Erythroblast (primary cell): ENCODE data around the gene ALG9.
A peak's percentile ranks its signal among the peaks of the same experiment; 100 is the strongest.

Experiments used
- DNase-seq, 2 experiments: peaks; one replicate each; lab custom pipeline; 2025; lab: John Stamatoyannopoulos, UW
- GATA1 ChIP-seq: IDR thresholded peaks from 2 replicates; pipeline ENCODE4 v1.6.1; 2011; ENCODE audit warnings: low read depth, mild to moderate bottlenecking, control low read depth, low read length, moderate library complexity
- POLR2A ChIP-seq: IDR thresholded peaks from 2 replicates; pipeline ENCODE4 v1.6.1; 2011; ENCODE audit warnings: mild to moderate bottlenecking, low read length

Gene ALG9

GRCh38 chr11:111836162-111836561, 35.2 kb downstream of the ALG9 start:
- TF ChIP-seq GATA1 (no peak), POLR2A (no peak)
- DNase-seq: no peak

GRCh38 chr11:111835665-111836064, 35.7 kb downstream of the ALG9 start:
- no peak for DNase-seq
- TF ChIP-seq POLR2A (no peak), GATA1 (no peak)

- no peak for DNase-seq
- TF ChIP-seq POLR2A (no peak), GATA1 (no peak)
Observed at GRCh38 chr11:111834432-111835163, 36.8 kb downstream of the ALG9 start.

GRCh38 chr11:111833524-111833923, 37.9 kb downstream of the ALG9 start:
- DNase-seq: peak in 1 of 2 experiments; percentile 7
- TF ChIP-seq POLR2A: no peak

- TF ChIP-seq GATA1 (no peak), POLR2A (no peak)
Observed at GRCh38 chr11:111829185-111829968, 42.0 kb downstream of the ALG9 start.

GRCh38 chr11:111826322-111826950, 44.9 kb downstream of the ALG9 start:
- TF ChIP-seq POLR2A (no peak), GATA1 (no peak)

More at GRCh38 chr11:111829185-111829968, 42.0 kb downstream of the ALG9 start:
- no peak for DNase-seq

GRCh38 chr11:111823629-111824028, 47.8 kb downstream of the ALG9 start:
- TF ChIP-seq GATA1: no peak
- DNase-seq: no peak

More at GRCh38 chr11:111826322-111826950, 44.9 kb downstream of the ALG9 start:
- DNase-seq: no peak

GRCh38 chr11:111823131-111823530, 48.2 kb downstream of the ALG9 start:
- no peak for TF ChIP-seq POLR2A
- no peak for TF ChIP-seq GATA1
- no peak for DNase-seq

- DNase-seq: no peak
- TF ChIP-seq GATA1: no peak
- no peak for TF ChIP-seq POLR2A
Observed at GRCh38 chr11:111819829-111820237, 51.5 kb downstream of the ALG9 start.

GRCh38 chr11:111819161-111819828, 52.1 kb downstream of the ALG9 start:
- no peak for DNase-seq
- no peak for TF ChIP-seq GATA1
- no peak for TF ChIP-seq POLR2A

- no peak for DNase-seq
- TF ChIP-seq POLR2A (no peak), GATA1 (no peak)
Observed at GRCh38 chr11:111815489-111815888, 55.9 kb downstream of the ALG9 start.

- peak; percentile 43 to 85 for DNase-seq
- TF ChIP-seq GATA1: no peak
- TF ChIP-seq POLR2A: no peak
Observed at GRCh38 chr11:111814557-111815320, 56.6 kb downstream of the ALG9 start.

GRCh38 chr11:111814106-111814505, 57.3 kb downstream of the ALG9 start:
- TF ChIP-seq GATA1 (no peak), POLR2A (no peak)
- no peak for DNase-seq
